ENCODE results near the gene ADGRL2.

GRCh38 chr1:81824759-81825158, 24.0 kb downstream of the ADGRL2 start:
- TF ChIP-seq EZH2 (IDR thresholded peaks at IDR 0.05) (no peak), CTCF (IDR thresholded peaks at IDR 0.05) (no peak), EZH2phosphoT487 (IDR thresholded peaks at IDR 0.05) (no peak)

Data from neural progenitor cell (in vitro differentiated cells).